ENCODE data around the gene TRNP1.

TRNP1 gene

DNA sequence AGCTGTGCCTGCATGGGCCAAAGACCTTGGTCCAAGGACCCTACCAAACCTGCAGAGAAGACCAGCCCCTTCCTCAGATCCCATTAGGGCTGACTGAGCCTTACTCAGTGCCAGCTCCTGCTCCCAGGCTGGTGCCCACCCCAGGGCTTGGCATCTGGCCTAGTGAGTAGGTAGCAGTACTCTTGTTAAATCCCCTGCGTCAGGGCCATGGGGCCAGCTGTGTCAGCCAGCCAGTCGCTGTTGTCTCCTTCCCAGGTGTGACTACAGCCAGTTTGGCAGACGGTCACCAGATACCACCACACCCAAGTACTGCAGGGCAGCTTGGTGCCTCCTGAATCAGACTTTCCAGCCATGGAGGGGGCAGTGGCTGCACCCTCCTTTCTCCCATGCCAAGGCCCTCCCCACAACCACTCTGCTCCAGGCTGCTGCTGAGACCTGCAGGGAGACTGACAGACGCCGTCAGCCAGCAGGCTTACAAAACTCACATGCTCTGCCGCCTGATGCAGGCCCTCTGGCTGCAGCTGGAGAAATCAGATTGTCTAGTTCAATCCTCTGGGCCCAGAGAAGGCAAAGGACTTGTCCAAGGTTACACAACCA, 16.2 kb downstream of the TRNP1 start:
- no peak for TF ChIP-seq JUND (IDR thresholded peaks at IDR 0.05; ENCODE audit: low read depth)
- DNase-seq (ENCODE audit: low read depth in 1 of 2, low spot score in 1 of 2) = peak in 1 of 2 experiments; percentile 61
- in situ Hi-C loops (cut with HindIII; ENCODE audit: low pct_unique_long_range_greater_than_20kb, low sequenced_read_pairs) = no loop called here

DNA sequence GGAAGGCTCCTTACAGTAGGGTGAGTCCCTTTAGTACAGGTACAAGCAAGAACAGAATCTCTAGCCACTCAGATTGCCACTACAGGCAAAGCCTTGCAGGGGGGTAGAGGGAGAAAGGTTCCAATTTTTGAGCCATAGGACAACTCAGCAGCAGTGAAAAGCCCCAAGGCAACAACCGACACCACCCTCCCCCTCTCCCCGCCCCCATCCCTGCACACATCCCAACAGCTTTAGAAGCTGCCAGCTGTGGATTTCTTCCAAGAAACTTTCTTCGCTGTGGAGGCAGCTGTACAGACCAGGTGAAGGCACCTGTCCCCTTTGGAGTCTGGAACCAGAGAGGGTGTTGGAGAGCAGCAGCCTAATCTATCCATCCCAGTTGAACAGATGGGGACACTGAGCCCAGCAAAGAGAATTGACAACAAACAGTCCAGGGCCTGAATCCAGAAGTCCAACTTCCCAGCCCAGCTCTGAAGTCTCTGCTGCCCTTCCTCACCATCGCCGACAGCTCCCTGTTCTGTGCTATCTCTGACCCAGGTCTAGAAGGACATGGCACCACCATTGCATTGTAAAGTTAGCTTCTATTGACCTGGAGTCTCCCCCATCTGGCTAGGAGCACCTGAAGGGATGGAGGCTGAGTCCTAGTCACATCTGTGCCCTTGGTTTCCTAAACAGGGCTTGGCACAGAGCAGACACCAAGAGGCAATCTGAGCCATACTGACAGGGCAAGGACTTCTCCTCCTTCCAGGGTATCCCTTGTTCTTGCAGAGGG, 16.9 kb downstream of the TRNP1 start:
- no peak for TF ChIP-seq JUND (IDR thresholded peaks at IDR 0.05; ENCODE audit: low read depth)
- in situ Hi-C loops (cut with HindIII; ENCODE audit: low pct_unique_long_range_greater_than_20kb, low sequenced_read_pairs) = no loop called here
- DNase-seq (ENCODE audit: low read depth in 1 of 2, low spot score in 1 of 2) = peak in 1 of 2 experiments; percentile 64

DNA sequence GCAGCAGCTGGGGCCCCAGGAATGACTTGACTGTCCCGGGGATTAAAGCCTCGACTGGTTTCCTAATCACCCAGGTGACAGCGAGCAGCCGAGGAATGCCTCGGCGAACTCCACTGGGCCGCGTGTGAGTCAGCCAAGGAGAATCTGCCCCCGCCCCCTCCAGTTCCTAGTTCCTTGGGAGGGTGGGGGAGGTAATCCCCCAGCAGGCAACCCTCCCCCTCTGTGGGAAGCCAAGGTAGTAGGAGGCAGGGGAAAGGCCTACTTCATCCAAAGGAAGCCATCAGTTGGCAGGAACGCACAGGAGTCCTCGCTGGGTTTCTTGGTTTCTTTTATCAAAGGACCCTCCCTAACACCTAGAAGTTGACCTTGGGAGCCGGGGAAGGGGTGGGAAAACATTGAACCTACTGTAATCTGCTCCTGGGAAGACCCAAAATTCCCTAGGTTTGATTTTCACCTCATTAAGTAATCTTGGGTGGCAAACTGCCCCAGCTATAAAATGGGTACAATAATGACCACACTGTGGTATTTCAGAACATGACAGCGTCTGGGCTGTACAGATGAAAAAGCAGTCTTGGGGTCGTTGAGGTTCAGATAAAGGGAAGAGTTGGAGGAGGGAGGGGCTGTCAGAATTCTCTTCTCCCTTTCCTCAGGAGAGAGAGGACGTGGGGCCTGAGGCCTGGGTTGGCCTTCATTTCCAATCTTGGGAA, 17.7 kb downstream of the TRNP1 start:
- in situ Hi-C loops (cut with HindIII; ENCODE audit: low pct_unique_long_range_greater_than_20kb, low sequenced_read_pairs) = no loop called here
- DNase-seq (ENCODE audit: low read depth in 1 of 2, low spot score in 1 of 2) = peak; percentile 64 to 85
- TF ChIP-seq JUND (IDR thresholded peaks at IDR 0.05; ENCODE audit: low read depth) = peak; percentile 64

DNA sequence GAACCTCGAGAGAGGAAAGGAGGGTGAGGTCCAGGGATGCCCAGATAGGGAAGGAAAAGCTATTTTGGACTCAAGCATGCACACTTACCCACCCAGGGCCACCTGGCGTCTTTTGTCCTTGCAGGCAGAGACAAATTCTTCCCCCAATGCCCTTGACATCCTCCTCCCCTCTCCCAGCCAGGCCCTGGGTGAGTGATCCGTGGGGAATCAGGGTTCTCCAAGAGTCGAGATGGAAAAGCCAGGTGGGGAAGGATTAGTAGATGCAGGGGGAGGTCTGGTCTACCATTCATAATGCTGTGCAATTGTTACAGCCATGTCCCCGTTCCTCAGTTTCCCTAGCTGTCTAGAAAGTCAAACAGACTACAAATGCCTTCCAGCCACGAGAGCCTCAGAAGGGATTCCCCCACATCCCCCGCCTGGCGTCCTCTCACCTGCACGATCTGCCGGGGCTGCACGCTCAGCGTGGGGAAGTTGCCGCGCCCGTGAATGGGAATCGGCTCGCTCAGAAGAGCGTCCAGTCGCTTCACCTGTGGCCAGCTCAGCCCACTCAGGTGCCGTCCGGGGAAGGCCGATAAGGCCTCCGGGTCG, 18.6 kb downstream of the TRNP1 start:
- DNase-seq (ENCODE audit: low read depth in 1 of 2, low spot score in 1 of 2) = no peak
- in situ Hi-C loops (cut with HindIII; ENCODE audit: low pct_unique_long_range_greater_than_20kb, low sequenced_read_pairs) = no loop called here
- TF ChIP-seq JUND (IDR thresholded peaks at IDR 0.05; ENCODE audit: low read depth) = no peak

DNA sequence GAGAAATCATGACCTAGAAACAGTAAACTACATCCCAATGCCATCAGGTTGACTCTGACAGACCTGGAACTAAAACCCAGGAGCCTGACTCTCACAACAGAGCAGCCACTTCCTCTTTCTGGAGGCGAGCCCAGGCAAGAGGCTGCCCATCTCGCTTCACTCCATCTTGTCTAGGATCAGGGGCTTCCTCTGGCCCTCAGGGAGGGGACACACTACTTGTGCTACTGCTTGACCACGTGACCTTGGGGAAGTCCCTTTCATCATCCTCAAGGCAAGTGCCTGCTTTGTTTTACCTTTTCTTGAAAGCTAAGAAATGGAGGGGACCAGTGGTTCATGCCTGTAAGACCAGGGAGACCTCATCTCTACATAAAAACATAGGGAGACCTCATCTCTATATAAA, 21.8 kb downstream of the TRNP1 start:
- DNase-seq (ENCODE audit: low read depth in 1 of 2, low spot score in 1 of 2) = no peak
- in situ Hi-C loops (cut with HindIII; ENCODE audit: low pct_unique_long_range_greater_than_20kb, low sequenced_read_pairs) = no loop called here
- no peak for TF ChIP-seq JUND (IDR thresholded peaks at IDR 0.05; ENCODE audit: low read depth)

DNA sequence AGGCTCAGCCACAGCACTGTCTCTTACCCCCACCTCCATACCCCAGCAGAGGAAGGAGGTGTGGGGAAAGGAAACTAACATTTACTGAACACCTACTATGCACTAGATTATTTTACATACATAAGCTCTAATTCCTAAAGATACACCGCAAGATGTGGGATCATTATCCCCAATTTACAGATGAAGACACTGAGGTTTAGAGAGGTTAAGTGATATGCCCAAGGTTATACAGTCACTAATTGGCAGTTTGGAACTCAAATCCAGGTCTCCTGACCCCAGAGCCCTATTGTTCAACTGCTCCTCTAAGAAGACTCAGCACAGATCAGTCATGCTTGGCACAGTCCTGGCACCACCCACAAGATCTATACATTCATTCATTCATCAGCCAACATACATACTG, 22.9 kb downstream of the TRNP1 start:
- TF ChIP-seq JUND (IDR thresholded peaks at IDR 0.05; ENCODE audit: low read depth) = no peak
- DNase-seq (ENCODE audit: low read depth in 1 of 2, low spot score in 1 of 2) = no peak
- in situ Hi-C loops (cut with HindIII; ENCODE audit: low pct_unique_long_range_greater_than_20kb, low sequenced_read_pairs) = no loop called here

DNA sequence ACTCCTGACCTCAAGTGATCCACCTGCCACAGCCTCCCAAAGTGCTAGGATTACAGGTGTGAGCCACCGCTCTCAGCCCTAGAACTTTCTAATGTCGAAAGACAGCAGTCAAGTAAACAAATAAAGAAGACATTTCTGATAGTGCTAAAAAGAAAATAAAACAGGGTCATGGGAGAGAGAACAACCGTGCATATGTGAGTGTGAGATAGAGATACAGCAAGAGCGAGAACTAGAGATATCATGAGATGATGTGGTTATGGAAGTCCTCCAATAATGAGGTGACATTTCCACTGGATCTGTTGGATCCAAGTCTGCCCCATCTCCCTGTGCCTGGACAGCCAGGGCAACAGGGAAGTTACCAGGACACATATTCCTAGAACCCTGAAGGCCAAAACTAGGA, 23.7 kb downstream of the TRNP1 start:
- DNase-seq (ENCODE audit: low read depth in 1 of 2, low spot score in 1 of 2) = no peak
- in situ Hi-C loops (cut with HindIII; ENCODE audit: low pct_unique_long_range_greater_than_20kb, low sequenced_read_pairs) = no loop called here
- TF ChIP-seq JUND (IDR thresholded peaks at IDR 0.05; ENCODE audit: low read depth) = no peak

DNA sequence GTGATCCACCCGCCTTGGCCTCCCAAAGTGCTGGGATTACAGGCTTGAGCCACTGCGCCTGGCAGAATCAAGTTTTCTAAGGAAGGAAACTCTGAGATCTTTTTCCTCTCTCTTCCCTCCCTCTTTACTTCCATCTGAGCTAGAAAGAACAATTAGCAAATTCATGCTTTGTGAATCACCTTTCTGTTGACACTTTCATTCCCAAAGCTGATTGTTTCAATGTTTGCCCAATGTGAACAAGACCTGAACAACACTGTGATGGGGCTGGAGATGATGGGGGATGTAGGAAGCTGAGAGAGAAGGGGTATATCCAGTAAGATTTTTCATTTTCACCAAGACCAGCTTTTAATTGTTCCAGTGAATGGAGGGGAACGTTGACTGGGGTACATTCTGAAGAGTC, 24.8 kb downstream of the TRNP1 start:
- in situ Hi-C loops (cut with HindIII; ENCODE audit: low pct_unique_long_range_greater_than_20kb, low sequenced_read_pairs) = no loop called here
- no peak for TF ChIP-seq JUND (IDR thresholded peaks at IDR 0.05; ENCODE audit: low read depth)
- no peak for DNase-seq (ENCODE audit: low read depth in 1 of 2, low spot score in 1 of 2)

DNA sequence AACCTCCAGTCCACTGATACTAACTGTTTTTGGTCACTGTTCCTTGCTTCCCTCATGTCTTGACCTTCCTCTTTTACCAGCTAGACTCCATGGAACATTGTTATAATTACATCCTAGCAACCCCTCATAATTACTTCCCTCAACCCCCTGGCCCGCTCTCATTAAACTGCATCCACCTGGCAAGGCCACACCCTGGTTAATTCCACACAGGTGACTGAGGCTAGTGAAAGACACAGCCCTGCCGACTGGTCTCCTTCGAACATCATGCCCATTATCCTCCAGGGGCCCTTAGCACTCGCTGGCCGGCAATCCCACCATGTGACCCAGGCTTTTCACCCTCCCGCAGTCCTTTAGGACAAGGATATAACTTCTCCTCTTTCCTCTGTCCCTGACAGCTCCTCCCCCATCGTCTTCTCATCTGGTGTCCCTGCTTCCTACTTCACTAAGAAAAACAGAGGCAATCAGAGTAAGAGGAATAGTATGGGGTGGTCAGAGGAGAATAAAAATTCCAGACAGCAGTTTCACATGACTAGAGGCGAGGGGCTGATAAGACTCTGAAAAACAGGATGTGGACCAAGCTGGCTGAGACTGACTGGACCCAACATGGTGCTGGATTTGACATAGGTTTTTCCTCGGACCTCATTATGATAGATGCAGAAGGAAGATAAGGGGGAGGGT, 28.0 kb downstream of the TRNP1 start:
- DNase-seq (ENCODE audit: low read depth in 1 of 2, low spot score in 1 of 2) = no peak
- no peak for TF ChIP-seq JUND (IDR thresholded peaks at IDR 0.05; ENCODE audit: low read depth)

DNA sequence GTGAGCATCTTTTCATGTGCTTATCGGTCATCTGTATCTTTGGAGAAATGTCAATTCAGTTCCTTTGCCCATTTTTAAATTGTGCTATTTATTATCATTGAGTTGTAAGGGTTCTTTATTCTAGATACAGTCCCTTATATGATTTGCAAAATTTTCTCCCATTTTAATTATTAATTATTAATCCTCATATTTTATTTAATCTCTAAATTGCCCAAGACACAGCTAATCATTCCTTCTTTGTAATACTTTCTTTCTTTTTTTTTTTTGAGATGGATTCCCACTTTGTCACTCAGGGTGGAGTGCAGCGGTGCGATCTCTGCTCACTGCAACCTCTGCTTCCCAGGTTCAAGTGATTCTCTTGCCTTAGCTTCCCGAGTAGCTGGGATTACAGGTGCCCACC, 32.2 kb downstream of the TRNP1 start:
- TF ChIP-seq JUND (IDR thresholded peaks at IDR 0.05; ENCODE audit: low read depth) = no peak
- DNase-seq (ENCODE audit: low read depth in 1 of 2, low spot score in 1 of 2) = no peak
- in situ Hi-C loops (cut with HindIII; ENCODE audit: low pct_unique_long_range_greater_than_20kb, low sequenced_read_pairs) = no loop called here

More for the DNA sequence above, 28.0 kb downstream of the TRNP1 start:
- in situ Hi-C loops (cut with HindIII; ENCODE audit: low pct_unique_long_range_greater_than_20kb, low sequenced_read_pairs) = no loop called here

DNA sequence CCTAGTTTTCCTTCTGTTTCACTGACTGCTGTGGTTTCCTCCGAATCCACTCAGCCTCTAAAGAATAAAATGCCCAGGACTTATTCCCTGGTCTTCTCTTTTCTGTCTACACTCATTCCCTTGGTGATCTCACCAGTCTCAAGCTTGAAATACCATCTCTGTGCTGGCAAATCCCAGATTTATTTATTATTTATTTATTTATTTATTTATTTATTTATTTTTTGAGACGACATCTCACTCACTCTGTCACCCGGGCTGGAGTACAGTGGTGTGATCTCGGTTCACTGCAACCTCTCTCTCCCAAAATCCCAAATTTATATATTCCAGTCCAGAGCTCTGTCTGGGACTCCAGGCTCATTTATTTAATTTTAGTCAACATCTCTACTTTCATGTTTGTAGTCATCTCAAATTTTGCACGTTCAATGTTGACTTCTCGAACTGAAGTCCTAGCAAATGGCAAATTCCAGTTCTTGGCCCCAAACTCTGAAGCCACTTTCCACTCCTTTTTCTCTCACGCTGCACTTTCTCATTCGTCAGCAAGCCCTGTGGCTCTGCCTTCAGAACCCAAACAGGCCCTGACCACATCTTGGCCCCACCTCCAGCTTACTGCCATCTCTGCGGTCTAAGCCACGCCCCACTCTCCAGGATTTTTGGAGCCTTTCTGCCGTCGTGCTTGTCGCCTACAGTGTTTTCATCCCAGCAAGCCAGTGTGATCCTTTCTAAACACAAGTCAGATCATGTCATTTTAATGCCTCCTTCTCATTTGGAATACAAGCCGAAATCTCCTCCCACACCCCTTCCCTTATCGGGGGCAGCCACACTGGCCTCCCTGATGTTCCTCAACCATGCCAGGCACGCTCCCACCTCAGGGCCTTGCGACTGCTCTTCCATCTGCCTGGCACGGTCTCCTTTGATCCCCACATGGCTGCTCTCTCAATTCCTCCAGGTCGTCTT, 33.4 kb downstream of the TRNP1 start:
- peak; percentile 42 to 87 for DNase-seq (ENCODE audit: low read depth in 1 of 2, low spot score in 1 of 2)
- TF ChIP-seq JUND (IDR thresholded peaks at IDR 0.05; ENCODE audit: low read depth) = no peak
- in situ Hi-C loops (cut with HindIII; ENCODE audit: low pct_unique_long_range_greater_than_20kb, low sequenced_read_pairs) = no loop called here
